Left renal cortex interstitium (tissue), 4 donors: ENCODE measurements around the gene IPO11. TPM values are rescaled to one million over a fixed set of nuclear protein-coding genes. Genes with fewer than 3 reads are reported as not detected.
"Not testable (repeated sequence)": the region's sequence is repeated elsewhere in the genome, so short reads cannot be mapped to it uniquely, and the experiment has no call there.

Experiments used
- DNase-seq, 4 donors: peaks; one replicate each; pipeline ENCODE4 v3.0.0-alpha.2; 2013; ENCODE audit warnings: low read depth in 4 of 4, low spot score in 2 of 4, missing footprints in 1 of 4
- polyA plus RNA-seq, 4 donors: library from polyadenylated mRNA; unstranded; fragments of 120-200 nt; gene quantifications; one replicate each; pipeline ENCODE4 v1.2.1, GENCODE V29; 2013; ENCODE audit not compliant: insufficient read length in 4 of 4

IPO11 gene
- polyA plus RNA-seq, 4 donors: 30.5 to 39.3 (median 36.7) TPM

DNA sequence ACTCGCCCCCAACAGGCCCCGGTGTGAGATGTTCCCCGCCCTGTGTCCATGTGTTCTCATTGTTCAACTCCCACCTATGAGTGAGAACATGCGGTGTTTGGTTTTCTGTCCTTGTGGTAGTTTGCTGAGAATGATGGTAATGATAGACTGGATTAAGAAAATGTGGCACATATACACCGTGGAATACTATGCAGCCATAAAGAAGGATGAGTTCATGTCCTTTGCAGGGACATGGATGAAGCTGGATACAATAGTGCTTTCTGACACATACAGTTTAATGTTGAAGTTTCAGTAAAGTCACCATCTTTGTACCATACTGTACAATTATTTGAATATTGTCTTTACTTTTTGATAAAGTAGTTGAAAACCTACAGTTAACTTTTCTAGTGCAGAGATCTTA is 96.2 kb downstream of the IPO11 start:
- not testable (repeated sequence) for DNase-seq

DNA sequence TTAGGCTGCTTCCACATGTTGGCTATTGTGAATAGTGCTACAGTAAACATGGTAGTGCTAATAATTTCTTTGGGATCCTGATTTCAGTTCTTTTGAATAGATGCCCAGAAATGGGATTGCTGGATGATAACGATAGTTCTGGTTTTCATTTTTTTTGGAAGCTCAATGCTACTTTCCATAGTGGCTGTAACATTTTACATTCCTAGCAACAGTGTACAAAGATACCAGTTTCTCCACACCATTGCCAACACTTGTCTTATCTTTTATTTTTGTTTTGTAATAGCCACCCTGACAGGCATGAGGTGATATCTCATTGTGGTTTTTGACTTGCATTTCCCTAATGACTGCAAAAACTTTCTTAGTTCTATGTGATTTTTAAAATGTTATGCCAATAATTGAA is 97.2 kb downstream of the IPO11 start:
- no peak for DNase-seq

DNA sequence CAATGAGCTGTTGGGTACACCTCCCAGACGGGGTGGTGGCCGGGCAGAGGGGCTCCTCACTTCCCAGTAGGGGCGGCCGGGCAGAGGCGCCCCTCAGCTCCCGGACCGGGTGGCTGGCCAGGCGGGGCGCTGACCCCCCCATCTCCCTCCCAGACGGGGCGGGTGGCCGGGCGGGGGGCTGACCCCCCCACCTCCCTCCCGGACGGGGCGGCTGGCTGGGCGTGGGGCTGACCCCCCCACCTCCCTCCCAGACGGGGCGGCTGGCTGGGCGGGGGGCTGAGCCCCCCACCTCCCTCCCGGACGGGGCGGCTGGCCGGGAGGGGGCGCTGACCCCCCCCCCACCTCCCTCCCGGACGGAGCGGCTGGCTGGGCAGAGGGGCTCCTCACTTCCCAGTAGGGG is 100.5 kb downstream of the IPO11 start:
- not testable (repeated sequence) for DNase-seq

DNA sequence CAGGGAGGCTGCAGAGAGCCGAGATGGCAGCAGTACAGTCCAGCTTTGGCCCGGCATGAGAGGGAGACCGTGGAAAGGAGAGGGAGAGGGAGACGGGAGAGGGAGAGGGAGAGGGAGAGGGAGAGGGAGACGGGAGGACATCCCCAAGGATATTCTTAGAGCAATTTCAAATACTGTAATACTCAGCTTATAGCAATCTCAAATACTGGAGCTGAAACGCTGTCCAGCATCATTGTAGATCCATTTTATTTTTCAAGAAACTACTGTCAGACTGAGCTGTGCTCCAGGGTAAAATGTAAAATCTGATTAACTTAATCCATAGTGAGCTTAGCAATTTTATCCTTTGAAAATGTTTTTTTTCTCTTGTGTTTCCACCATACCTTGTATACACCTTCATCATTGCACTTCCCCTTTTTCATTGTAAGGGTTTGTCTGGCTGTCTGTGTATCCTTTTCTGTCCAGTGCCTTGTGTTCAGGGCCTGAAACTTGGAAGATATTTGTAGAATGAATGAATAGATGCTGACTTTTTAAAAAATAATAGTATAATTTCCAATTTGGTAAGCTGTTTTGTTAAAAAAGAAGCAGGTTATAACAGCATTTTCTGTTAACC is 102.1 kb downstream of the IPO11 start:
- DNase-seq: no peak

DNA sequence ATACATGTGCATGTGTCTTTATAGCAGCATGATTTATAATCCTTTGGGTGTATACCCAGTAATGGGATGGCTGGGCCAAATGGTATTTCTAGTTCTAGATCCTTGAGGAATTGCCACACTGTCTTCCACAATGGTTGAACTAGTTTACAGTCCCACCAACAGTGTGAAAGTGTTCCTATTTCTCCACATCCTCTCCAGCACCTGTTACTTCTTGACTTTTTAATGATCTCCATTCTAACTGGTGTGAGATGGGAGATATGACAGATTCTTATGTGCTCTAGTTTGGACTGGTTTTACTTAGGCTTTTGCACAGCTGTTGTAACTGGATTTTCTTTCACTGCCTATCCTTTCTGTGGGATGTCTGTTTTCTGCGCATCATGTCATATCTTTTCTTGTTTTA is 108.2 kb downstream of the IPO11 start:
- DNase-seq: not testable (repeated sequence)

DNA sequence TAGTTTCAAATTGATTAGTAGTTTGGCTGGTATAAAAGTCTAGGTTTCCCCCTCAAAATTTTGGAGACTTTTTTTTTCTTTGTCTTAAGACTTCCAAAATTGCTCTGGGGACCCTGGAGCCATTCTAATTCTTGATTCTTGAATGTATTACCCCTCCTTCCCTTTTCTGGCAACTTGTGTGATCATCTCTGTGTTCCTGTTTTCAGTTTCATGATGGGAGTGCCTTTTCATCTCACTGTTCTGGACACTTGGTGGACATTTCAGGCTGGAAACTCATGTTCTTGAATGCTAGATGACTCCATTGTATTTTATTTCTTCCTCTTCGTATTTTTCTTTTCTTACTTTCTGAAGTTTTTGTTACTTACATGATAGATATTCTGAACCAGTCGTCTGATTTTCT is 108.8 kb downstream of the IPO11 start:
- DNase-seq: no peak

DNA sequence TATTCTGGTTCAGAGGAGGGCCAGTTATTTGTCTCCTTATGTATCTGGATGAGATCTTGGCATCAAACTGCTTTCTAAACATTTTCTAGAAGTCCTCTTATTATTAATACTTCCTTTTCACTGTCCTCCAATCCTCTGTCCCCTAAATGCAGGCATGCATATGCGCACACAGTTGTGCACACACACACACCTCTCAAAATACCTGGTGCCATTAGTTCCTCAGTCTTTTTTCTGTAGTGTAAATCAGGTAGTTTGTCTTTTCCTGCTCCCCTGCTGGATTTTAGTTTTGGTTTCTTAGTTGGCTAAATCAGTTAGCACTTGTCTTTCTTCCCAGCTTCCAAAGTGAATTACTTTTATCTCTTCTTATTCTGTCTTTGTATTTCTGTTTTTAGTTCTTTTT is 110.2 kb downstream of the IPO11 start:
- DNase-seq: no peak

DNA sequence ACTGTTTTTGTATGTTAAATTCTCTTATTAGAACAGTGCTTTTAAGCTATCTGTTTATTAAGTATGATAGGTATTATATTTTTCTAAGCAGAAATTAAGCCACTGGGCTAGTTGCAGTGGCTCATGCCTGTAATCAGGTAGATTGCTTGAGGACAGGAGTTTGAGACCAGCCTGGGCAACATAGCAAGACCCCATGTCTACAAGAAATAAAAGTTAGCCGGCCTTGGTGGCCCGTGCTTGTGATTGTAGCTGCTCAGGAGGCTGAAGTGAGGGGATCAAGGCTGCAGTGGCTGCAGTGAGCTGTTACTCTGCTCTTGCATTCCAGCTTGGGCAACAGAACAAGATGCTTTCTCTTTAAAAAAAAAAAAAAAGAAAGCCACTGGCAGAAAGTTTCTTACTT is 121.0 kb downstream of the IPO11 start:
- DNase-seq: no peak

DNA sequence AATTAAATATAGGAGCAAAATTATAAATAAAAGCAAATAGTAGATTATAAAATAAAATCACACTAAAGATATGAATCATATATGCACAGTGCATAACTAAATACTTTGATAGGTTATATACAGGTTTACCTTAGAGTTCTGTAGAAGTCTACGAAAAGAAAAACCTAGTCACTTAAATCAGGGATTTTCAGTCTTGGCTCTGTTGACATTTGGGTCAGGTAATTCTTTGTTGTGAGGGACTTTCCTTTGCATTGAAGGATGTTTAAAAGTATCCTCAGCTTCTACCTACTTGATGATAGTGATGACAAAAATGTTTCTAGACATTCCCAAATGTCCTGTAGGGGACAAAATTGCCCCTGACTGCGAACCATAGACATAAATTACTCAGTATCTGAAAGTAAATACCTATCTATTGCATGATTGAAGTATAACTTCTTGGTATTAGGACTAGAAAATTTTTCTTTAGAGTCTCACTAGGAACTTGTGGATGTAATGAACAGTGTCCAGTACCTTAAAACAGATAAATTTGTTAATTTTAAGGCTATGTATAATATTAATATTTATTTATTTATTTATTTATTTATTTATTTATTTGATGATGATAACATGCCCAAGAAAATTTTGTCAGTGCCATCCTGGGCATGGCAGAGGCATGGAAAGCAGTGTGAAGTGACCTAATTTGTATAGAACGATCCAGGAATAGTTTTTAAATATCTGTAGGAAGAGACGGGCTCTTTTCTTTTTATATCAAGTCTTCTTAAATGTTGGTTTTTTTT is 122.1 kb downstream of the IPO11 start:
- no peak for DNase-seq

DNA sequence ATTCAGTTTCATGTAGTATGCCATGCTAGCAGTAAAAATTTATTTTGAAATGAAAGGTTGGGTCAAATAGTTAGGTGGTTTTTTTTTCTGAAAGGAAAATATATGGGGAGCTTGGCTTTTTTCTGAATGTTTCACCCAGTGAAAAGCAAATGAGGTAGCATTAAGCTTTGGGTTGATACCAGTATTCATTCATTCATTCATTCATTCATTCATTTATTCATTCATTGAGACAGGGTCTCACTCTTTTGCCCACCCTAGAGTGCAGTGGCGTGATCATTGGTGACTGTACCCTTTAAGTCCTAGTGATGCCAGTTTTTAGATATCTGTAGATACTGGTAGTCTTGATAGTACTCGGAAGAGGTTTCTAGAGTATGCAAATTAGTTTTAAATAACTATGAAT is 123.7 kb downstream of the IPO11 start:
- DNase-seq: no peak

DNA sequence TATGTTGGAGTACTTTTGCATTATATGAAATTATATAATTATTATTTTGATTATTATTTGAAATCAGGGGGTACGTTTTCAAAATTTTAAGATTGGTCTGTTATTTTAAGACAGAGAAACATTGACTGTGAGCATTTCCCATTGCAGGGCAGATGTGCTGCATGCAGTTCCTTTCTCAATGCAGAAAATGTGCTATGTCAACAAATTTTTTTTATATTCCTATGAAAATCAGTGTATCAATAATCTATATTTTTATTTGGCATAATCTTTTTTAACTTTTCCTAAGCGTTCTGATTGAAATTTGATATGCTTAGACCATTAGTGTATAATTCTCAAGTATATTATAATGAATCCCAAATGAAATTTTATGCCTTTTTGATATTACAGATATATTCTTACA is 124.2 kb downstream of the IPO11 start:
- DNase-seq: no peak

DNA sequence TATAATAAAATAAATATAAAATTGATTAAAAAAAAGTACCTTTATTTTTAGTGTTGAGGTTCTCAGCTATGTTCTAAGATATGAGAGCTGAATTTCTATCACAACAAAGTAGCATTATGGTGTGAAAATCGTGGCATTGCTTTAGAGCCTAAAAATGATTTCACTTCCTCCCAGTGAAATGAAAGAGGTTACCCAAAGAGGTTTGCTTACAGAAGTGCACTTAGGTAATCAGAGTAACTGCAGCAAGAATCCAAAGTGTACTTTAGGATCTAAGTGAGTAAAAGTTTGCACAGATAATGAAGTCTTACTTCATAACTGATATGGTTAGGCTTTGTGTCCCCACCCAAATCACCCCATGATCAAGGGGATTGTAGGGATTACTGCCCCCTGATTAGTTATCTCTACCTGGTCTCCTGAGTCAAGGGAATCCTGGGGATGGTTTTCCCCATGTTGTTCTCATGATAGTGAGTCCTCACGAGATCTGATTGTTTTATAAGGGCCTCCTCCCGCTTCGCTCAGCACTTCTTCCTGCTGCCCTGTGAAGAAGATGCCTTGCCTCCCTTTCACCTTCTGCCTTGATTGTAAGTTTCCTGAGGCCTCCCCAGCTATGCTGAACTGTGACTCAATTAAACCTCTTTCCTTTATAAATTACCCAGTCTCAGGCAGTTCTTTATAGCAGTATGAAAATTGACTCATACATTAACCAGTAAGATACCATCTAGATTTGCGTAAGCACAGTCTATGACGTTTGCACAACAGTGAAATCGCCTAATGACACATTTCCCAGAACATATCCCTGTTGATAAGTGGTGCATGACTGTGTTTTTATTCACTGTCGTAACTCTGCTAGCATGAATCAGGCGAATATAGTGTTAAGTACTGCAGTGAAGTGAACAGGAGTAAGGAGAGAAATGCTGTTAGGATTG is 125.7 kb downstream of the IPO11 start:
- DNase-seq: no peak

DNA sequence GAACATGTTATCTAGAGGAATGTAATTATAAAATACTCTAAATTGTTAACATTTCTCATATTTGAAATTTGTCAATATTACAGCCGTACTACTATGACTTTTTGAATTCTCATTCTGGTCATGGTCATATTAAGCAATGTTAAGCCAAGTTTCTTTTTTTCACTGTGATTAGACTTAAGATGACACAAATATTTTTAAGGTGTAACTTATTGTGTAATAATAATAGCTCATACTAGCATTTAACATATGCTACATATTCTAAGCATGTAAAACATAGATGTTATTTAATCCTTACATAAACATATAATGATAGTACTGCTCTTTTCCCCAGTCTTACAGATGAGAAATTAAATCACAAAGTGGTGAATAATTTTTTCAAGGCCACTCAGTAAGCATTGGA is 130.2 kb downstream of the IPO11 start:
- no peak for DNase-seq

DNA sequence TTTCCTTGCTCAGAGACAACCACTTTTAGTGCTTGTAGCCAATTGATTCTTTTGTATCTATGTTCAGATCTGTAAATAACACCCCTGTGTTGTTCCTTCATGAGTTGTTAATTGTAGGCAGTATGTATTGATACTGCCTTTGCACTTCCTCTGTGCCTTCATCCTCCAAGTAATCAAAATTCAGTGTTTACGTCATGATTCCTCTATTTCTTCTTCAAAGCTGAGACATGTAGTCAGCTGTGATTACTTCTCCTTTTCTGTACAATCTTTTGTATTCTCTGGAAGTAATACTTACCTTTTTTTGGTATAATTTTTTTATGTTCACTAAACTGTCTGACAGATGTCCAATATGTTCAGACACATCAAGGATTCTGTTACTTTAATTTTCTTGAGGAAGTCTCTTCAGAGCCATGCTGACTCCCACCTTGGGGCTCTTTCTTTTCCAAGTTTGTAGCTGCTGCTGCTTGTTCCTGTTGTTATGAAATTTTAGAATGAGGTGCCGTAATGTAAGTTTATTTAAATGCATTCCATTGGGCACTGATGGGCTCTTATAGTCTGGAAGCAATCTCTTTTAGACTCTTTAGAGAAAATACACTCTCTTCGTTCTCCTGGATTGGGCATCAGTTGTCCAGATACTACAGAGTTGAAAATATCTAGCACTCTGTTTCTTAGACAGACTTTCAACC is 135.5 kb downstream of the IPO11 start:
- DNase-seq: no peak

DNA sequence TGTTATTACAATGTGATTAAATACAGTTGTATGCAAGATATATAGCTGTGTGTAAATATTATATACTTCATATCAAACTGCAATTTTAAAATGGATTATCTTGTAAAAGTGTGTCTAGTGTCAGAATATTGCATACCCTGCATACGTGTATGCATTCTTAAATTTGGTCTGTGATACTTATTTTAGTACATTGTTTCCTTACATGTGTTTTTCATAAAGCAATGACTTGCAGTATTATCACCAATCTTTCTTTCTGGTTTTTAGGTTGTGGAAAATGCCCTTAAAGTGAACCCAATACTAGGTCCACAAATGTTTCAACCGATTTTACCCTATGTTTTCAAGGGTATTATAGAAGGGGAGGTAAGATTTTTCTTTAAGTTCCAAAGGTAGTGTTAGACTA is 137.5 kb downstream of the IPO11 start:
- DNase-seq: no peak

DNA sequence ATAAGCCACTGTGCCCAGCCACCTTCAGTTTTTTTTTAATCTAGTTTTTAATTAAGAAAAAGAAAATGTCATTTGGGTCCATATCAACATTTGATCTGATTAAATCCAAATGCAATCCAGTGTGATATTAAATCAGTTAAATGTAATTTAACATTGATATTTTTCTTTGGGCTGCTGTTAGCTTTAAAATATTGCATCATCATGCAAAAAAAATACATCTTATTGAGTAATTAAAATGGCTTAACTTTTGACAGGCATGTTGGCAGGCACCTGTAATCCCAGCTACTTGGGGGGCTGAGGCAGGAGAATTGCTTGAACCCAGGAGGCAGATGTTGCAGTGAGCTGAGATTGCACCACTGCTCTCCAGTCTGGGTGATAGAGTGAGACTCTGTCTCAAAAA is 143.4 kb downstream of the IPO11 start:
- no peak for DNase-seq

DNA sequence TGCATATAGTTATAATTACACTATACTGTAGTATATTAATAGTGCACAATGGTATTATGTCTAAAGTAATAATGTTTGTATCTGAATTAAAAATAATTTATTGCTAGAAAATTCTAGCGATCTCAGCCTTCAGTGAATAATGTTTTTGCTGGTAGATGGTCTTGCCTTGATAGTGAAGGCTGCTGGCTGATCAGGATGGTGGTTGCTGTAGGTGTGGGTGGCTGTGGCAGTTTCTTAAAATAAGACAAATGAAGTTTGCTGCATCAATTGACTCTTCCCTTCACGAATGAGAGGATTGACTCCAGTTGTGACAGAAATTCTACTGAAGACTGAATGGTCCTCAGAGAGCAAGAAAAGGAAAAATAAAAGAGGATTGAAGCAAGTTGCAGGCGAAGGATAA is 146.4 kb downstream of the IPO11 start:
- no peak for DNase-seq

DNA sequence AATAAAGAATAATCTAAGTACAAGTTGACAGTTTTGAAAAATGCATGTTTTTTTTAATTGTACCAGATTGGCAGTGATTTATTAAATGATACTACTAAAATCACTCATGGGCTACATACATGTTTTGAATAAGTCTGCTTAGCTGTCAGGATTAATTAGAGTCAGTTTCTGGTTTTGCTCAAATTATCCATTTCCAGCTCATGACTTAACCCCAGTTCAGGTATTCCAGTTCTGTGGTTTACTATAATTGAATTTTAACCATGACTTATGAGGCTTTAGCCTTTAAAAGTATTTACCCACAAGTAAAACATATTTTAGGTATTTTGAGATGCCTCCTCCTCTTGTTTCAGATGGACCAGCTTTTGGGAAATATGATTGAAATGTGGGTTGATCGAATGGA is 148.2 kb downstream of the IPO11 start:
- no peak for DNase-seq

DNA sequence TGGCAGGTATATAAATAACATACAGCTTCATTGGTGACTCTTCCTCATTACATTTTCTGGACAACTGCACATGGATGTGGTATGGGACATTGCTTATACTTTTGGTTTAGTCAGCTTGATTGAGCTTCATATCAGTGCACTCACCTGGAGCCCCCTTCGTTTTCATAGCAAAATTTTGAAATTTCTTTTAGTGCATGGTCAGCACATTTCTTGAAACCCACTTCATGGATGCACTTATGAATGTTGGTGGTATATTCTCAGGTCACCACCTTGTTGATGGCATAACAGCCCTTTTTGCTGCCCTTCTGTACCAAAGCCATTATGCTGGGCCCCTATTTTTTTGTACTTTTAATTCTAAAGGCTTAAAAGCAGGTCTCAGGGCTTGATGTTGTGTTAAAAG is 149.3 kb downstream of the IPO11 start:
- no peak for DNase-seq

DNA sequence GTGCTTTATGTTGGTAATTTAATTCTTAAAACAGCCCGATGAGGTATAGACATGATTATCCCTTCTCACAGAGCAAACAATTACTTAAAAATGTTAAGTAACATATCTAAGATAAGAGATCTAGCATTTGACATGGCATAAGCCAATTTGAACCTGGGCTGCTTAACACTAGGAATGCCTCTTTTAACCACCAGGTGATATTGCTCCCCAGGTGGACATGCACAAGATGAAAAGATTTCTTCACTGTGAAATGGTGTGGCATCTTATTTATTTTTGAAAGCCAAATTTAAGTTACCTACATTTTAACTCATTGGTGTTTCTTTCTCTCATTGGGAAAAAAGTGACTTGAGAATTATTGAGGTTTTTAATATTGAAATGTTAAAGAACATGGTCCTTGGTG is 150.3 kb downstream of the IPO11 start:
- DNase-seq: no peak

DNA sequence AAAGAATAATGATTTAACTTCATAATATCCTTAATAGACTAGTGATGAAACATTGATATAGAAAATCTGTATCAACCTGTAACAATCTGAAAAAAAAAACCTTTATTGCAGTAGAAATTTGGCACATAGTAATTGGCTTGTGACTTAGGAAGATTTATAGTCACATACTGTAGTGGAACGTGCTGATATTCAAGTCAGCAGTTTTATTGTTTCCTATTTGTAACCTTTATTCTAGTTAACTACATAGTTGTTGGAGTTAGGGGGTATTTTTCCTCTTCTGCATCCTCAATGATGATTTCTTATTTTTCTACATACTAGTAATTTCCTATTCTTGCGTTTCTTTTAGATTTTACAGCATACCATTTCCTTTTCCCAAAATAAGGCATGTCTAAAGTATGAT is 151.5 kb downstream of the IPO11 start:
- no peak for DNase-seq
